ENCODE data around the gene SPI1.
A peak's percentile ranks its signal among the peaks of the same experiment; 100 is the strongest.

SPI1 gene

GRCh38 chr11:47378010-47378835, at the start of gene SPI1:
SPI1 (minus strand) TSS chr11:47378547; CDS start chr11:47378353, 194 bp downstream.
- peak; percentile 98 for DNase-seq

GRCh38 chr11:47426062-47426956, 48.0 kb upstream of the SPI1 start, which contains the start of gene PSMC3:
PSMC3 (minus strand) TSS chr11:47426439; CDS start chr11:47426279, 160 bp downstream.
- peak; percentile 99 for DNase-seq

GRCh38 chr11:47425611-47426010, 47.3 kb upstream of the SPI1 start:
- DNase-seq = no peak

- DNase-seq = no peak
Measured at GRCh38 chr11:47418454-47419259, 40.3 kb upstream of the SPI1 start.

GRCh38 chr11:47417712-47418111, 39.4 kb upstream of the SPI1 start:
- DNase-seq = no peak

GRCh38 chr11:47415949-47416472, 37.7 kb upstream of the SPI1 start:
- no peak for DNase-seq

GRCh38 chr11:47415091-47415854, 36.9 kb upstream of the SPI1 start:
- no peak for DNase-seq

GRCh38 chr11:47414685-47415070, 36.3 kb upstream of the SPI1 start:
- DNase-seq = no peak

GRCh38 chr11:47413908-47414684, 35.7 kb upstream of the SPI1 start:
- no peak for DNase-seq

- no peak for DNase-seq
Measured at GRCh38 chr11:47413351-47413750, 35.0 kb upstream of the SPI1 start.

- peak; percentile 78 for DNase-seq
Measured at GRCh38 chr11:47411884-47412746, 33.8 kb upstream of the SPI1 start.

GRCh38 chr11:47410370-47411264, 32.3 kb upstream of the SPI1 start:
- DNase-seq = no peak

- DNase-seq = no peak
Measured at GRCh38 chr11:47409440-47410369, 31.4 kb upstream of the SPI1 start.

- DNase-seq = no peak
Measured at GRCh38 chr11:47408598-47409439, 30.5 kb upstream of the SPI1 start.

GRCh38 chr11:47407746-47408590, 29.6 kb upstream of the SPI1 start, which contains the start of gene SLC39A13:
SLC39A13 (plus strand) TSS chr11:47408590; CDS start chr11:47410095, 1,505 bp downstream.
- DNase-seq = peak; percentile 98
